Muscle layer of colon (tissue), 2 donors: ENCODE results near the gene ARHGEF3.

ENCODE experiments used
- H3K27ac ChIP-seq: one replicate; pipeline ENCODE4 v1.7.0; 2013; ENCODE audit warnings: low read depth, mild to moderate bottlenecking, low read length, moderate library complexity
- H3K27me3 ChIP-seq, 2 donors: one replicate each; pipeline ENCODE4 v1.7.0; 2013; ENCODE audit warnings: low read length in 2 of 2, mild to moderate bottlenecking in 2 of 2; ENCODE audit not compliant: insufficient read depth in 2 of 2, control insufficient read depth in 1 of 2
- H3K36me3 ChIP-seq: one replicate; pipeline ENCODE4 v1.7.0; 2013; ENCODE audit warnings: mild to moderate bottlenecking, low read length; ENCODE audit not compliant: insufficient read depth
- H3K4me1 ChIP-seq: one replicate; pipeline ENCODE4 v1.7.0; 2013; ENCODE audit warnings: mild to moderate bottlenecking, low read length; ENCODE audit not compliant: insufficient read depth
- H3K4me3 ChIP-seq, 2 donors: one replicate each; pipeline ENCODE4 v1.7.0; 2013; ENCODE audit warnings: low read length in 2 of 2, low read depth in 1 of 2, mild to moderate bottlenecking in 1 of 2, moderate library complexity in 1 of 2
- H3K9ac ChIP-seq: one replicate; pipeline ENCODE4 v1.7.0; 2013; ENCODE audit warnings: low read length
- H3K9me3 ChIP-seq: one replicate; pipeline ENCODE4 v1.7.0; 2013; ENCODE audit warnings: mild to moderate bottlenecking, low read length
- donor health status: abdominal sarcoma.
- donor health status: Adenocarcinoma of cecum.

The ARHGEF3 gene

DNA sequence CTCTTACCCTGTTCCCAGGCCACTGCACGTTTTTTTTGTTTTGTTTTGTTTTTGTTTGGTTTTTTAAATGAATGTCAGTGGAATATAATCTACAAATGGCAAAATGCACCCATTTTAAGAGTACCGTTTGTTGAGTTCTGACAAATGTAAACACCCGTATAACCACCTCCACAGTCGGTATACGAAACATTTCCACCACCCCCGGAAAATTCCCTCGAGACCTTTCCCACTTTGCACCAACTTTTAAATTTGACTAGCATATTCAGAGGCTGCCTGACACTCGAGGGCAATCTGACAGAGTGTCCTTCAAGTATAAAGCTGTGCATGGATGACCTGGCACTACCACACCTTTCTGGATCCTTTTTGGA is 613 bp upstream of the ARHGEF3 start:
- H3K27ac ChIP-seq: no peak overlapping the region
- H3K27me3 ChIP-seq: no peaks in the 10 kb centered on the region
- H3K9me3 ChIP-seq: no peaks in the 10 kb centered on the region
- H3K4me3 ChIP-seq: peak overlapping the region in 1 of 2 donors; percentile 85
- H3K4me1 ChIP-seq: peaks cover 43% of the 10 kb centered on the region
- no peak overlapping the region for H3K9ac ChIP-seq
- H3K36me3 ChIP-seq: no peaks in the 10 kb centered on the region

DNA sequence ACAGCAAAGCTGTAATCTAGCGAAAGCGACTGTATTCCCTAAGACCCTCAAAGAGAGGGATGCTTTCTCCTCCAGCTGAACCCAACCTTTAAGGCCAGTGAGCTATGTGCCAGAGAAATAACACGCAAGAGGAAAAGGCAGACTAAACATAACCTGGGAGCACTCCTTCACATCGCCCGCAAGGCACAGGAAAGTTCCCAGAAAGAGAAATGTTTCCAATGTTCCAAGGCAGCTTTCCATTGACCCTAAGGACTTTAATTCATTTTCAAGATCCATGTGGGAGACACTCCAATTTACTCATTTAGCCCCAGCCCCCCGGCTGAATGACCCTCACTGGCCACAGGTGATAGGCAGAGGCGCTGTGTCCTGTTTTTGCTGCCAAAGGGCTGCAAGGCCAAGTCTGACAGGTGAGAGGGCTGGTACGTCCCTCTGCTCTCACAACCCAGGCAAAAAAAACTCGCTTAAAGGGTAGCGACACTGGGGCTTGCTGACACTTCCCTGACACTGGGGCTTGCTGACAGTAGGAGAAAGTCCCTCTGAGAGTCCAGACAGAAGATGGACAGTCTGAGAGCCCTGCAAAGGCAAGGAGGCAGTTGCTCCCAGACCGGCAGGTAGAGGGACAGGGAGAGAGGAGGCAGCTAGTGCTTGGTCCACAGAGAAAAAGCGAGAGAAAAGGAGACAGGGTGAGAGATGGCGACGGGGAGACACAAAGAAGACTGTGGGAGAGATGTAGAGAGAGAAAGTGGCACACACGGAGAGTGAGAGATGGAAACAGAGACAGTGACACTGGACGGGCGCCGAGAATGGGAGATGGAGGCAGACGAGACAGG is 702 bp downstream of the ARHGEF3 start:
- Histone ChIP-seq H3K4me1 (peaks cover 48% of the 10 kb centered on the region), H3K27me3 (no peaks in the 10 kb centered on the region), H3K9ac (peak overlapping the region; percentile 47), H3K36me3 (no peaks in the 10 kb centered on the region), H3K4me3 (peak overlapping the region; percentile 76 to 85), H3K27ac (peak overlapping the region; percentile 61), H3K9me3 (no peaks in the 10 kb centered on the region)

DNA sequence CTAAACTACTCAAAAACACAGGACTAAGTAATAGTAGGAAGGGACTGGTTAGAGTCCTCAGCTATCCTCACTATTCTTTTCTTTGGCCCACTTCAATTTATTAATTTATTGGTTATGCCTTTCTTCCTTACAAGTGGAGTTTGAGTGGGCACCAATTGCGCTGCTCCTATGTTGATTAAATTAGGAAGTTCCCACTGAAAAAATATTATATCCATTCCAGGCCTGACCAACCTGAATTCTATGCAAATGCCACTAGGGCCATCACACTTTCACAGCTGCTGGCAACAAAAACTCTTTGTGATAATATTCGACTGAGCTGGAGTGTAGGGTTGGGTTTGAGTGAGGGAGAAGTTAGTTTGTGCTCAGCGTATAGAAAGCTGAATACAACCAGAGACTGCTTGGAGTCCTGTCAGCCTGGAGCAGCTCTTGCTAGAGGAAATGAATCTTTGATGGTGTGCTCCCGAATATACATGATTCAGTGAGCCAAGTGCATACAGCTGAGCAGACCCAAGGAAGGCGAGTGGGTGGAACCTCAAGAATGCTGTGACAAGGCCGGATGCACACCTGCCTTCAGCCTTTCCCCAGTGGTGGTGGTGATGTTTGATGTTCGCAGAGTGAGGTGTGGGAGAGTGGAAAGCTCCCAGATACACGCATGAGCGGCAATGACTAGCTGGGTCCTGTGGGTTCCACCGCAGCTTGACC is 1.5 kb downstream of the ARHGEF3 start:
- Histone ChIP-seq H3K9me3 (no peaks in the 10 kb centered on the region), H3K9ac (no peak overlapping the region), H3K4me3 (peak overlapping the region; percentile 23 to 85), H3K27me3 (no peaks in the 10 kb centered on the region), H3K36me3 (no peaks in the 10 kb centered on the region), H3K4me1 (peaks cover 48% of the 10 kb centered on the region), H3K27ac (peak overlapping the region; percentile 61)

DNA sequence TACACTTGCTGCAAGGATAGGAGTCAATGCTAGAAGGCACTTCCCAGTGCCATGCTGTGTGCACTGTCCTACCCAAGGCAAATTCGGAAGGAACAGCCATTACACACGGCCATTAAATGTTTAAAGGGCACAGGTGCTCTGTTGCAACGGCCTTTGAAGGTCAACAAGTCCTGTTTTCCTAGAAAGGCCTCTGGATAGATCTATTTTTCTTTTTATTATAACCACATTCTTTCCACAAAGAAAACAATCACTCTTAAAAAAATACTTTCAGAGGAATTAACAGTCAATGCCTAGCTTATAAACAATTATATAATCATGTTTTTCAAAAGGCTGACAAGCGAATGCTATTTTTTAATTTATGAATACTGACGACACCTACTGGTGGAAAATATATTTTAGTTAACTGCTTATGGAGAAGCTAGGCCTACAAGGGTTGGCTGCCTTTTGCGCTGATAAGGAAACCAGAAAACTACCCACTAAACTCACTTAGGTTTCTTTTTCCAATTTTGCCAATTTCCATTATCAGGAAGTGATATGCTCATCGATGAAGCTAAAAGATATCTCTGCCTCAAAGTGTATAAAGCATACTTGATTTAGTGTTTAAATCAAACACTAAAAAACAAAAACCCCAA is 2.4 kb downstream of the ARHGEF3 start:
- H3K4me3 ChIP-seq: peak overlapping the region; percentile 30 to 47
- peak overlapping the region; percentile 68 for H3K27ac ChIP-seq
- peaks cover 44% of the 10 kb centered on the region for H3K4me1 ChIP-seq
- no peak overlapping the region for H3K9ac ChIP-seq
- no peaks in the 10 kb centered on the region for H3K9me3 ChIP-seq
- H3K36me3 ChIP-seq: no peaks in the 10 kb centered on the region
- no peaks in the 10 kb centered on the region for H3K27me3 ChIP-seq

DNA sequence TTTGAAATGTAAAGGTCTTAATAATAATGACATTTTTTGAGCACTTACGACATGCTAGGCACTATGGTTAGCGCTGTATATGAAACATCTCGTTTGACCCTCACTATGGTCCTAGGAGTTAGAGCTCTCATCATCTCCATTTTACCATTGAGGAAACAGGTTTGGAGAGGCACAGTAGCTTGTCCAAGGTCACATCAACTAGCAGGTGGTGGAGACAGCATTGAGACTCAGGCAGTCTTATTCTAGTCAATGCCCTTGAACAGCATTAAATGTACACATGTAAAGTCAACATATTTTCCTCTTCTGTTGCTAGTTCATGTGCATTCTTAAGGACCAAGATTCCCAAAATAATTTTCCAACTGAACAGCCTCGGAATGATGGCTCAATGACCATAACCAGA is 4.8 kb downstream of the ARHGEF3 start:
- H3K36me3 ChIP-seq: no peaks in the 10 kb centered on the region
- H3K9me3 ChIP-seq: no peaks in the 10 kb centered on the region
- H3K9ac ChIP-seq: no peak overlapping the region
- no peak overlapping the region for H3K4me3 ChIP-seq
- H3K4me1 ChIP-seq: peaks cover 35% of the 10 kb centered on the region
- H3K27ac ChIP-seq: no peak overlapping the region
- no peaks in the 10 kb centered on the region for H3K27me3 ChIP-seq

DNA sequence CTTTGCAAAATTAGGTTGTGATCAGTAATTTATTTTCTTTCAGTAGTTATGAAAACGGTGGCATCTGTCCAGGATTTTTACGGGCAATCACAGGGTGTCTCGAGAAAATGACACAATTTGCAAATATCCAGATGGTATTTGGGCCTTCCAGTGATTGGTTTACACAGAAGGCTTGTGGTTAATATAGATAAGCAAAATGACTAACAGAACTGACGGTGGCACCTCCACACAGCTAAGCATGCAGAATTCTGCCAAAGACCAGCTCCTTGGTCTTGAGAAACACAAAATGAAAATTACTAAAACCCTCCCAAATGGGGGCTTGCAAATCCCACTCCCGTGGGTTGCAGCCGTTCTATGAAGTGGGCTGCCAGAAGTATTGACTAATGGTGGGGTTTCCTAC is 5.5 kb downstream of the ARHGEF3 start:
- H3K36me3 ChIP-seq: no peaks in the 10 kb centered on the region
- H3K4me3 ChIP-seq: no peak overlapping the region
- H3K27ac ChIP-seq: no peak overlapping the region
- no peaks in the 10 kb centered on the region for H3K9me3 ChIP-seq
- H3K27me3 ChIP-seq: no peaks in the 10 kb centered on the region
- H3K9ac ChIP-seq: no peak overlapping the region
- H3K4me1 ChIP-seq: peaks cover 35% of the 10 kb centered on the region

DNA sequence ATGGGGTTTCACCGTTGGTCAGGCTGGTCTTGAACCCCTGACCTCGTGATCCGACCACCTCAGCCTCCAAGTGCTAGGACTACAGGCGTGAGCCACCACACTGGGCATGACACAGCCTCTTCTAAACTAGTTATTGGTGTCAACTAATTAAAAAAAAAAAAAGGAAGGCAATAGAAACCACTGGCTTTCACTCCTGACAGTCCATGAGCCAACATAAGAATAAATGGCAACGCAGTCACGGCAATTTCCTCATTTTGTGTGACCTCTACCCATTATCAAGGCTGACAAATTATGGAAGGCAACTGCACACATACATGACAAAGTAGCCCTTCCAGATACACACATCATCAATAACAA is 5.9 kb downstream of the ARHGEF3 start:
- Histone ChIP-seq H3K27ac (no peak overlapping the region), H3K27me3 (no peaks in the 10 kb centered on the region), H3K9me3 (no peaks in the 10 kb centered on the region), H3K36me3 (no peaks in the 10 kb centered on the region), H3K9ac (no peak overlapping the region), H3K4me1 (peaks cover 35% of the 10 kb centered on the region), H3K4me3 (no peak overlapping the region)

DNA sequence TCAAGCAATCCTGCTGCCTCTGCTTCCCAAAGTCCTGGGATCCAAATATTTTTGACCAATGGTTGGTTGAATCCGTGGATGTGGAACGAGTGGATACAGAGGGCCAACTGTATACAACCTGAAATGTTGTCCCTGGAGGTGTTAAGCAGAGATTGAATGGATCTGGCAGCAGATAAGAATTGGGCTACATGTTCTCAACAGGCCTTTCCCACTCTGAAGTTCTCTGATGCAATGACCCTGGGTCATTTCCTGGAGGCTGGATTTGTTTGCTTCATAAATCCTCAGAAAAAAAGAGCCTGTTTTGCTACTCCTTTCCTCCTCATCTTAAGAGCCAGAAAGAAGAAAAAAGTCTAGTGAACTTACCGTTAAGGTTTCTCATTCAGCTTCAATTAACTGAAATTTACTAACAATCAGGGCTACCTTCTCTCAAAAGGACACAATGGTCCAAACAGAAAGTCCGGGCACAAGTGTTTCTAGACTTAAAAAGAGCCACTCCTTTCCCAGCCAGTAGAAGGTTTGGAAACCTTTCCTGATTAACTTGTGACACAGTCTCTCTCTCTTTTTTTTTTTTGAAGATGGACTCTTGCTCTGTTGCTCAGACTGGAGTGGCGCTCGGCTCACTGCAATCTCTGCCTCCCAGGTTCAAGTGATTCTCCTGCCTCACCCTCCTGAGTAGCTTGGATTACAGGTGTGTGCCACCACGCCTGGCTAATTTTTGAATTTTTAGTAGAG is 6.5 kb downstream of the ARHGEF3 start:
- Histone ChIP-seq H3K36me3 (no peaks in the 10 kb centered on the region), H3K27me3 (no peaks in the 10 kb centered on the region), H3K4me1 (peaks cover 35% of the 10 kb centered on the region), H3K4me3 (no peak overlapping the region), H3K27ac (no peak overlapping the region), H3K9me3 (no peaks in the 10 kb centered on the region), H3K9ac (no peak overlapping the region)

DNA sequence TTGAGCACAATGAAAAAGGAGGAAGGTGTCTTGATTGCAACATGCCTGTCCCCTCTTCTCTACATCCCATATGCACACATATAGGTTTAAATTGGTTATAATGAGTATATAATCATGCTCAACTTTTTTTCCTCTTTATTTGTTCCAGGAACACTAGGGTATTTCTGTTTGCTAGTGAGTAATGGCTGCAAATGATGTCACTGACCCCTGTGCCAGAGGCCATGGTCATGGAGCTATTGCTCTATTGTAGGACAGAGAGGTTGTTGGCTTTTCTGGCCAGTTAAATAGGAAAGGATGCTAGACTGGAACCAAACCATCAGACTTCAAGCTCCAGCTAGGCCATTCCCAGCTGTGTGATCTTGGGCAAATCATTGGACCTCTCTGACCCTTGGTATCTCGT is 9.6 kb downstream of the ARHGEF3 start:
- Histone ChIP-seq H3K9me3 (no peaks in the 10 kb centered on the region), H3K27ac (no peak overlapping the region), H3K27me3 (no peaks in the 10 kb centered on the region), H3K4me3 (no peak overlapping the region), H3K4me1 (peaks cover 35% of the 10 kb centered on the region), H3K9ac (no peak overlapping the region), H3K36me3 (no peaks in the 10 kb centered on the region)

DNA sequence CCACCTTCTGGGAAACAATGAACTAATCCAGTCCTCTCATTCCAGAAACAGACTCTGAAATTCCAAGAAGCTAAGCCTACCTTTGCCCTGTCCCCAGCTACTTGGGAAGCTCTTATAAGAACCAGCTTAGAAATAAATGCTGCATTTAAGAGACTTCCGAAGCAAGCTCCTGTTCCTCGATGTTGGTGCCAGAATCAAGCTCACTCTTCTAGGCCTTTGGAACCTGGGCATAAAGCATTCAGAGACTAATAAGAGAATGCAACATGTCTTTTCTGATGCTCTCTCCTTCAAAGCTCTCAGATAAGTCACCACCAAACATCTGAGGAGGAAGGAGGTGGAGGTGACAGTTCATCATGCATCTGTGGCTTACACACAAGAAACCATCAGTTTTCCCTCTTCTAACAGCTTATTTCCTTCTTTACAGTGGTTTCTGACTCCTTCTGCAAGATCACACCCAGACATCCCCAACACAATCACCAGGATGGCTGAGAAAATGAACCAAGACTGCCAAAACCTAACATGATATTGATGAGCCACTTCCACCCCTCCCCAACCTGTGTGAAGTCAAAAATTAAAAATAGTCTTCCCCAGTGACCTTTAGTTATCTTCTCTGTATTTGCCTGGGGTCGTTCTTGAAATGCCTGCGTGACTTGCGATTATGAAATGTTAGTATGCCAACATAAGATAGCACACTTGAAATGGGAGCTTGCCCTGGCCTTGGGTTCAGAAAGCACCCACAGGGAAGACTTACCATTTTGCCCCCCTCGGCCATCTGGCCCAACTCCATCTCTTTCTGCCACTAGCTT is 11.5 kb downstream of the ARHGEF3 start:
- no peak overlapping the region for H3K4me3 ChIP-seq
- H3K36me3 ChIP-seq: no peaks in the 10 kb centered on the region
- H3K4me1 ChIP-seq: peaks cover 17% of the 10 kb centered on the region
- H3K9ac ChIP-seq: no peak overlapping the region
- H3K9me3 ChIP-seq: no peaks in the 10 kb centered on the region
- H3K27ac ChIP-seq: no peak overlapping the region
- H3K27me3 ChIP-seq: no peaks in the 10 kb centered on the region
